HG03060 (cell line): ENCODE measurements around the gene SEMA5A.

Experiments
- ATAC-seq: cut with Tn5 transposase; IDR thresholded peaks from one replicate; pipeline ENCODE4 v1.9.1; 2021; ENCODE audit warnings: low read depth, moderate number of reproducible peaks; ENCODE audit not compliant: unreplicated experiment

The SEMA5A gene

GRCh38 chr5:9157020-9157419 is 388.9 kb downstream of the SEMA5A start:
- ATAC-seq: no peak

GRCh38 chr5:9156282-9156681 is 389.6 kb downstream of the SEMA5A start:
- no peak for ATAC-seq

- ATAC-seq: no peak
These were observed 394.0 kb downstream of the SEMA5A start for GRCh38 chr5:9151684-9152427.

GRCh38 chr5:9149988-9150387 is 395.9 kb downstream of the SEMA5A start:
- no peak for ATAC-seq

- ATAC-seq: no peak
These were observed 397.6 kb downstream of the SEMA5A start for GRCh38 chr5:9148242-9148641.

GRCh38 chr5:9140711-9141110 is 405.2 kb downstream of the SEMA5A start:
- no peak for ATAC-seq

GRCh38 chr5:9140202-9140601 is 405.7 kb downstream of the SEMA5A start:
- no peak for ATAC-seq

GRCh38 chr5:9139344-9139743 is 406.5 kb downstream of the SEMA5A start:
- no peak for ATAC-seq

- no peak for ATAC-seq
These were observed 417.7 kb downstream of the SEMA5A start for GRCh38 chr5:9128136-9128535.

- ATAC-seq: no peak
These were observed 419.4 kb downstream of the SEMA5A start for GRCh38 chr5:9126490-9126889.

GRCh38 chr5:9125852-9126251 is 420.0 kb downstream of the SEMA5A start:
- ATAC-seq: peak; percentile 74

GRCh38 chr5:9124838-9125237 is 421.0 kb downstream of the SEMA5A start:
- no peak for ATAC-seq

- no peak for ATAC-seq
These were observed 421.8 kb downstream of the SEMA5A start for GRCh38 chr5:9124071-9124470.

GRCh38 chr5:9122528-9122927 is 423.3 kb downstream of the SEMA5A start:
- ATAC-seq: no peak

- no peak for ATAC-seq
These were observed 424.3 kb downstream of the SEMA5A start for GRCh38 chr5:9121597-9121996.

- ATAC-seq: no peak
These were observed 427.0 kb downstream of the SEMA5A start for GRCh38 chr5:9118852-9119251.

- ATAC-seq: no peak
These were observed 430.8 kb downstream of the SEMA5A start for GRCh38 chr5:9115093-9115492.

- no peak for ATAC-seq
These were observed 433.2 kb downstream of the SEMA5A start for GRCh38 chr5:9112520-9113291.

- ATAC-seq: no peak
These were observed 437.7 kb downstream of the SEMA5A start for GRCh38 chr5:9108162-9108561.

- ATAC-seq: no peak
These were observed 440.0 kb downstream of the SEMA5A start for GRCh38 chr5:9105851-9106250.

GRCh38 chr5:9104571-9105339 is 441.1 kb downstream of the SEMA5A start:
- ATAC-seq: no peak
